Suppressor macrophage treated with lipopolysaccharide for 1 hour (primary cell): Measurements from ENCODE around the gene ARMH1.

Experiments
- DNase-seq, 3 donors: peaks; one replicate each; pipeline ENCODE4 v3.0.0-alpha.2; 2020 to 2022

The ARMH1 gene

GRCh38 chr1:44670751-44671640 lies 3.5 kb upstream of the ARMH1 start:
- no peak for DNase-seq

DNA sequence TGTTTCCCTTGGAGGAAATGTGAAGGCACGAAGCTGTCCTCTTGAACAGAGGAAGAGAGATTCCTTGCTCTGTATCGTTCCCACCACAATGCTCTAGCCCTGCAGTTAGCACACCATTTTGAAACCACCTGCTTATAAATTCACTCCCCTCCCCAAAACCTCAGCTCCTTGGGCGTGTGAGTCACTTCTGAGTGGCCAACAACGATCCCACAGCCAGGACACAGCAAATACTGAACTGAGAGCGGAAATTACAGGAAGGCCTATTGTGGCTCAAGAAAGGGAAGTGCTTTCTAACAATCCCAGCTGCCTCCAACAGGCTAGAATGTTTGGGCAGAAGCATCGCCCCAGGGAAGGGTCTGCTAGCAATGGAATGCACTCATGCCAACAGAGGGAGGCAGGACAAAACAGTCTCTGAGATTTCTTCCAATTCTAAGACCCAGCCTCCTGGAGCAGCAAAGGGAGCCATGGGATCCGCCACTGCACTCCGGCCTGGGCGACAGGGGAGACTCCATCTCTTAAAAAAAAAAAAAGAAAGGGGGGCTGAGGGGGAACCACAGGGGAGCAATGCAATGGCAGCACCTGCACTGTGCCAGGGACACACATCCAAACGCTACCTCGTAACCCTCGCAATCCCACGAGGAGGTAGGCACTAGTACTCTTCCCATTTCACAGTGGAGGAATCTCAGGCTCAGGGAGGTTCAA lies 2.1 kb upstream of the ARMH1 start:
- DNase-seq: peak; percentile 87 to 94 (median 93)

DNA sequence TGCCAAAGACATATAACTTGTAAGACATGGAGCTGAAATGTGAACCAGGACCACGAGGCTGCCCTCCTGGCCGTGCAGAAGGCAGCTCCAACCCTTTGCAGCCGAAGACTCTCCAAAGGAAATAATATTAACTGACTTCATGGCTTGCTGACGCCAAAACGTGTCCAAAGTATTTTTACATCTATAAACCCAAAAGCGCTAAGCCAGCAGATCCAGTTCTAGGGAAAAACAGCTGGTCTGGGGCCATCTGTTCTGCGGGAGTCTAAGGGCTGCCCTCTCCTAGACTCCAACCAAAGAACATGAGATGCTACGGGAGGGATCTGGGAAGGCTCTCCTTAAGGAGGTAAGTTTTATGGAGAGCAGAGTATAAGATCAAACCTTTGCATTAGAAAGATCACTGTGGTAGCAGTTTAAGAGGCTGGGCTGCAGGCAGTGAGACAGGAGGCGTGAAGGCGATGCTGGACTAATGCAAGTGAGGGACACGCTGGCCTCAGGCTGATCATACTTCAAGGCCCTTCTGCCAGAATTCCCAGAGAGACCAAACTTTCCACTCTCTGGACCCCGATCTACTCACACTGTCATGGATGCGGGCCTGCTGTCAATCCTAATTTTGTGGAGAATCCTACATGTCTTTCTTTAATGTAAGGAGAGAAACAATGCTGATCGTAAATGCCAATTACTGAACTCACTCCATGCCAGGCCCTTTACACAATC lies 1.4 kb upstream of the ARMH1 start:
- no peak for DNase-seq

- no peak for DNase-seq
These were observed 820 bp upstream of the ARMH1 start for GRCh38 chr1:44673675-44674112.

DNA sequence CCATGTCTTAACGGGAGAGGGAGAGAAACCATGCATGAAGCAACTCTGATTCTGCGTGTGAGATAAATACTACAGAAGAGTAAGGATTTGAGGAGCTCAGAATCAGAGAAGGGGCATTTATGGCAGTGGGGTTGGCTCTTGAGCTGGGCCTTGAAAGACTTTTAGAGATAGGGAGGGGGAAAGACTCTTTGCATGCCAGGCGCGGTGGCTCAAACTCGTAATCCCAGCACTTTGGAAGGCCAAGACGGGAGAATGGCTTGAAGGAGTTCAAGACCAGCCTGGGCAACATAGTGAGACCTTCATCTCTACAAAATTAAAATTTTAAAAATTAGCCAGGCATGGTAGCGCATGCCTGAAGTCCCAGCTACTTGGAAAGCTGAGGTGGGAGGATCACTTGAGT lies 672 bp downstream of the ARMH1 start:
- no peak for DNase-seq

DNA sequence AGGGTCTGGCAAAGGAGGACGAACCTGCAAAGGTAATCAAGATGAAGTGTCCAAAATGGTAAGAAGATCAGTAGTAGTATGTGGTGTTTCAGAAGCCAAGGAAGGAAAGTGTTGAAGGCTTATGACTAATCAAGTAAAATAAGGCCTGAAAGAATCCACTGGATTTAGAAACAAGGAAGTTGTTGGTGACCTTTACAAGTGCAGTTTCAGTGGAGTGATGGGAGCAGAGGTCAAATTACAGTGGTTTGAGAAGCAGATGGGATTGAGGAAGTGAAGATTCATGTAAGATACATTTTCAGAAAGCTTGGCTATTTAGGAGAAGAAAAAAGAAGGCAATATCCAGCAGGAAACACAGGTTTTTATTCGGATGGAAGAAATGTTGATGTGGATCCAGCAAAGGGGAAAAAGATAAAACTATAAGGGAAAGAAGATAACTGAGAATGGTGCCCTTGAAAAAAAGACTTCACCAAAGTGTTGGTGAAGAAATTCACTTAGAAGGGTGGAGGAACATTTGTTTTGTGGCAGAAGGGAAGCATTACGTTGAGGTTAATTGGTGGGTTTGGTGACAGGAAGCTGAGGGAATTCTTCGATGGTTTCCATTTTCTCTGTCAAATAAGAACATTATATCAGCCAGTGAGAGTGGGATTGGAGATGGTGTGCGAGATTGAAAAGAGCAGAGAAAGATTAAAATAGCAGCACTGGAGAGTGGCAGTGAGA lies 2.1 kb downstream of the ARMH1 start:
- peak; percentile 79 to 95 (median 93) for DNase-seq

- DNase-seq: peak; percentile 64 to 85 (median 82)
These were observed 2.8 kb downstream of the ARMH1 start for GRCh38 chr1:44677201-44677766.

GRCh38 chr1:44678120-44678519 lies 3.6 kb downstream of the ARMH1 start:
- no peak for DNase-seq

GRCh38 chr1:44678626-44679025 lies 4.1 kb downstream of the ARMH1 start:
- DNase-seq: no peak

GRCh38 chr1:44679468-44679867 lies 5.0 kb downstream of the ARMH1 start:
- DNase-seq: no peak

DNA sequence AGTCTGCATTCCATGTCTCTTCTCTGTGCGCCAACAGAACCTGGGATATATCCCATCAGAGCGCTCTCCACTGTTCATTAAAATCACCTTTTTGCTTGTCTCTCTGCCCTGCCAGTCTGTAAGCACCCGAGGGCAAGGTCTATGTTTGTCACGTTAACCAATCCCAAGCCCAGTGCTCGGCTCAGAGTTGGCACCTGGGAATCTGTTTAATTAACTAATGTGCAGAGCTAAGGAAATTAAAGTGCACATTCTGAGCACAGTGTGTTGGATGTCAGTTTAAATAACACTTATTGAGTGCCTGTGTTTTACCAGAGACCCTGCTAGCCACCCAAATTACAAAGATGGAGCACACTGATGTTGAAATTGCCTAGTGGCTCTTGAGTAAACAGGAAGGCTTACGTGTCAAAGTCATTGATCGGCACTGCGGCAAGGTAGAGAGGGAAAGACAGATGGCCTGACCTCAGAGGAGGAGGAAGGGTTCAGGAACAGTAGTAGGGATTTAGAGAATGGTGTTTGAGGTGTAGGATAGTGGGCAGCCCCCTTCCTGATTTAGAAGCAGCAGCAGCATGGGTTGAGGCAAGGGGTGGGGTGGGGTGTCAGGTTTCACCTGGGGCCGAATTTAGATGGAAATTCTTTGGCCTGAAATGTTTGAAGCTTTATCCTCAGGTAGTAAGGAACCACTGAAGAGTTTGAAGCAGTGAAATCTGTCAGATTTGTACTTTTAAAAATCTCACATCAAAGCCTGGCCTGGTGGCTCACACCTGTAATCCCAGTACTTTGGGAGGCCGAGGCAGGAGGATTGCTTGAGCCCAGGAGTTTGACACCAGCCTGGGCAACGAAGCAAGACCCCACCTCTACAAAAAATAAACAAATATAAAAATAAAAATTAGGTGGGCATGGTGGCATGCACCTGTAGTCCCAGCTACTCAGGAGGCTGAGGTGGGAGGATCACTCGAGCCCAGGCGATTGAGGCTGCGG lies 7.7 kb downstream of the ARMH1 start:
- no peak for DNase-seq

DNA sequence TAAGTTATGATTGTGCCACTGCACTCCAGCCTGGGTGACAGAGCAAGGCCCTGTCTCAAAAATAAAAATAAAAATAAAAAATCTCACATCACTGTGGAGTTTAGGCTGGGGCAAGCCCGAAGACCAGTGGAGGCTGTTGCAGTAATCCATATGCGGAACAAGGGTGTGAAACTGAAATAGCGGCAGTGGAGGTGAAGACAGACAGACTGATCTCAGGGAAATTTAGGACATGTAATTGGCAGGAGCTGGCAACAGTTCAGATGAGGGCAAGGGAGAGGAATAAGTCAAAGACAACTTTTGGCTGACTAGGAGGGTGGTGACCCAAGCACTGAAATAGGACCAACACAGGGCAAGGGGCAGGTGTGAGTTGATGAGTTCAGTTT lies 8.4 kb downstream of the ARMH1 start:
- DNase-seq: peak in 2 of 3 donors; percentile 27 to 45

GRCh38 chr1:44684525-44684924 lies 10.0 kb downstream of the ARMH1 start:
- peak; percentile 52 to 55 (median 53) for DNase-seq

DNA sequence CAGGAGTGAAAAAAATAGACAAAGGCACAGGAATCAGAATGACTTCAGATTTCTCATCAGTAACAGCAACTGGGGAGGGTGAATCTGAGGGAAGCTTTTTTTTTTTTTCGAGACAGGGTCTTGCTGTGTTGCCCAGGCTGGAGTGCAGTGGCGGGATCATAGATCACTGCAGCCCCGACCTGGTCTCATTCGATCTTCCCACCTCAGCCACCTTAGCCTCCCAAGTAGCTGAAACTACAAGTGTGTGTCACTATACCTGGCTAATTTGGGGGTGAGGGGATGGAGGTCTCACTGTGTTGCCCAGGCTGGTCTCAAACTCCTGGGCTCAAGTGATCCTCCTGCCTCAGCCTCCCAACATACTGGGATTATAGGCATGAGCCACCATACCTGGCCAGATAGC lies 10.7 kb downstream of the ARMH1 start:
- no peak for DNase-seq

DNA sequence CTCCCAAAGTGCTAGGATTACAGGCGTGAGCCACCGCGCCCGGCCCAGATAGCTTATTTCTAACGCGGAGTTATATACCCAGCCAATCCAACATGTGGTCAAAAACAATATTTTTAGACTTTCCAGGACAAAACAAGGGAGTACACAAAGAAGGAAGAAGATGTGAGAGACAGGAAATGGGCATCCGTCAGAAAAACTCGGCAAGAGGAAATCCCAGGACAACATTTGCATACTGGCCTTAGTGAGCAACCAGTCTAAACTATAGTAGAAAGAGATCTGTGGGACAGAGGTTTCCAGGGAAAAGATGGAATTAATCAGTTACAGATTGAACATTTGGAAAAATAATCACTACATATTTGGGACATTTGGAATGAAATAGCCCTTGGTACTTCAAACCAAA lies 11.4 kb downstream of the ARMH1 start:
- DNase-seq: peak; percentile 49 to 71 (median 68)

DNA sequence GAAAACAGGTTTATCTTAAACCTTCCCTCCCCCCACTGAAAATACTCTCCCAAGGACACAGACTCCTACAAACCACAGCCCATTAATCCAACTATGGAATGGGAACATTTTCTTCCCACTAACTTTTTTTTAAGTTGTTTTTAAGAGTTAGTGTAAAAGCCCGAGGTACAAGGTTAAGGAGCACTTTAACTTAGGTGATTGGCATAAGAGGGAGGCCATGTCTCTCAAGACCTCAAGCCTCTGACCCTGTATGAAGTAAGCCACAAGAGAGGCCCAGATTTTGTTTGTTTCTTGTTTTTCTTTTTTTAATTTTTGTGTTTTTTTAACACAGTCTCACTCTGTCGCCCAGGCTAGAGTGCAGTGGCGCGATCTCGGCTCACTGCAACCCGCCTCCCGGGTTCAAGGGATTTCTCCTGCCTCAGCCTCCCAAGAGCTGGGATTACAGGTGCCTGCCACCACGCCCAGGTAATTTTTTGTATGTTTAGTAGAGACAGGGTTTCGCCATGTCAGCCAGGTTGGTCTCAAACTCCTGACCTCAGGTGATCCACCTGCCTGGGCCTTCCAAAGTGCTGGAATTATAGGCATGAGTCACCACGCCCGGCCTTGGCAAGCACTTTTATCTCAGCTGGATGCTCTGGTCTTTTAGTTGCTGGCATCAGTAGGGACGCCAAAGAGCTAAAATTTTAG lies 14.4 kb downstream of the ARMH1 start:
- no peak for DNase-seq

- no peak for DNase-seq
These were observed 14.9 kb downstream of the ARMH1 start for GRCh38 chr1:44689447-44689765.

DNA sequence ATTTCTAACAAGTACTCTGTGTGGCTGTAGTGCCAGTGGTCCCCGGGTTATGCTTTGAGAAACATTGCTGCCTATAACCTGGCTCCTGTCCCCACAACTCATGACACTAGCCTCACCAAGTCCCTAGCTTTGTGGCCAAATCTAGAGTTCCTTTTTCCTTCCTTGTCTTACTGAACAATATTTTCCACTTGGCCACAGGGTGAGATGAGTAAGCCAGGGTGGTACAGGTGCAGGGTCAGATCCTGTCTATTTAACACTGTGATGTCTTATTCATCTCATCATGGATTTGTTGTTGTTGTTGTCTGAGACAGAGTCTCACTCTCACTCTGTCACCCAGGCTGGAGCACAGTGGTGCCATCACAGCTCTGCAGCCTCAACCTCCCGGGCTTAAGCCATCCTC lies 18.6 kb downstream of the ARMH1 start:
- peak in 1 of 3 donors; percentile 30 for DNase-seq

GRCh38 chr1:44693900-44694299 lies 19.4 kb downstream of the ARMH1 start:
- DNase-seq: peak in 2 of 3 donors; percentile 50 to 52

GRCh38 chr1:44694863-44695478 lies 20.5 kb downstream of the ARMH1 start:
- DNase-seq: no peak
